Measurements from ENCODE around the gene APOA1. TPM values are rescaled to one million over a fixed set of nuclear protein-coding genes. Genes with fewer than 3 reads are reported as not detected.

APOA1 gene
- total RNA-seq, 2 experiments from 2014 or later = 0.47 to 0.77 TPM

- no peak overlapping the region for H3K27ac Mint-ChIP-seq
- no peak for ATAC-seq (ENCODE audit: poor library complexity)
Observed at GRCh38 chr11:116822575-116822974, 14.8 kb downstream of the APOA1 start.

GRCh38 chr11:116821050-116821918, 16.1 kb downstream of the APOA1 start:
- no peaks in the 10 kb centered on the region for H3K4me1 Mint-ChIP-seq (ENCODE audit: low read depth)
- no peak for TF ChIP-seq CTCF (IDR thresholded peaks at IDR 0.05)
- H3K9me3 ChIP-seq (ENCODE audit: control insufficient read depth in 1 of 2, insufficient read depth in 1 of 2, low read length in 2 of 2) = no peaks in the 10 kb centered on the region
- H3K27ac ChIP-seq (ENCODE audit: low read depth in 1 of 2, low read length in 2 of 2) = no peak overlapping the region
- no peaks in the 10 kb centered on the region for H3K36me3 Mint-ChIP-seq (ENCODE audit: low read depth)
- H3K4me1 ChIP-seq (ENCODE audit: insufficient read depth, low read length) = no peaks in the 10 kb centered on the region
- ChIA-PET POLR2A (no interaction called here), CTCF (interaction anchor here (2.0 kb wide), 1 partner anchor 15 kb away, joined by 5 read pairs; no protein-coding TSS in a partner anchor)
- DNase-seq (no peak), ATAC-seq (ENCODE audit: poor library complexity) (no peak)
- H3K27me3 Mint-ChIP-seq = no peaks in the 10 kb centered on the region
- intact Hi-C loops (cut with DNase I, micrococcal nuclease) = no loop called here
- no peak overlapping the region for H3K27ac Mint-ChIP-seq
- H3K9me3 Mint-ChIP-seq = no peaks in the 10 kb centered on the region
- H3K27me3 ChIP-seq (ENCODE audit: control insufficient read depth in 1 of 2, insufficient read depth in 2 of 2, low read length in 2 of 2) = no peaks in the 10 kb centered on the region
- H3K4me3 Mint-ChIP-seq = no peak overlapping the region
- H3K4me3 ChIP-seq (ENCODE audit: low read length) = no peak overlapping the region
- no peaks in the 10 kb centered on the region for H3K36me3 ChIP-seq (ENCODE audit: insufficient read depth, low read length)

More at GRCh38 chr11:116822575-116822974, 14.8 kb downstream of the APOA1 start:
- no peaks in the 10 kb centered on the region for H3K27me3 Mint-ChIP-seq
- Histone ChIP-seq H3K36me3 (ENCODE audit: insufficient read depth, low read length) (no peaks in the 10 kb centered on the region), H3K27me3 (ENCODE audit: control insufficient read depth in 1 of 2, insufficient read depth in 2 of 2, low read length in 2 of 2) (no peaks in the 10 kb centered on the region), H3K9me3 (ENCODE audit: control insufficient read depth in 1 of 2, insufficient read depth in 1 of 2, low read length in 2 of 2) (no peaks in the 10 kb centered on the region), H3K4me3 (ENCODE audit: low read length) (no peak overlapping the region), H3K27ac (ENCODE audit: low read depth in 1 of 2, low read length in 2 of 2) (no peak overlapping the region), H3K4me1 (ENCODE audit: insufficient read depth, low read length) (no peaks in the 10 kb centered on the region)
- DNase-seq = no peak
- no peaks in the 10 kb centered on the region for H3K36me3 Mint-ChIP-seq (ENCODE audit: low read depth)
- CTCF ChIA-PET = interaction anchor here (0.5 to 2.0 kb wide), 2 partner anchors 12 to 14 kb away, joined by 3 to 5 read pairs; no protein-coding TSS in a partner anchor
- POLR2A ChIA-PET = no interaction called here
- no peaks in the 10 kb centered on the region for H3K9me3 Mint-ChIP-seq
- no peak overlapping the region for H3K4me3 Mint-ChIP-seq
- H3K4me1 Mint-ChIP-seq (ENCODE audit: low read depth) = no peaks in the 10 kb centered on the region
- TF ChIP-seq CTCF (IDR thresholded peaks at IDR 0.05) = no peak
- intact Hi-C loops (cut with DNase I, micrococcal nuclease) = no loop called here

GRCh38 chr11:116819049-116819448, 18.4 kb downstream of the APOA1 start:
- no peak overlapping the region for H3K4me3 ChIP-seq (ENCODE audit: low read length)
- Mint-ChIP-seq H3K36me3 (ENCODE audit: low read depth) (no peaks in the 10 kb centered on the region), H3K4me3 (no peak overlapping the region), H3K9me3 (no peaks in the 10 kb centered on the region), H3K27me3 (no peaks in the 10 kb centered on the region), H3K27ac (no peak overlapping the region), H3K4me1 (ENCODE audit: low read depth) (no peaks in the 10 kb centered on the region)
- POLR2A ChIA-PET = no interaction called here
- no peak overlapping the region for H3K27ac ChIP-seq (ENCODE audit: low read depth in 1 of 2, low read length in 2 of 2)
- no peaks in the 10 kb centered on the region for H3K4me1 ChIP-seq (ENCODE audit: insufficient read depth, low read length)
- H3K27me3 ChIP-seq (ENCODE audit: control insufficient read depth in 1 of 2, insufficient read depth in 2 of 2, low read length in 2 of 2) = no peaks in the 10 kb centered on the region
- ATAC-seq (ENCODE audit: poor library complexity) = no peak
- no peak for TF ChIP-seq CTCF (IDR thresholded peaks at IDR 0.05)
- intact Hi-C loops (cut with DNase I, micrococcal nuclease) = no loop called here
- H3K36me3 ChIP-seq (ENCODE audit: insufficient read depth, low read length) = no peaks in the 10 kb centered on the region
- DNase-seq = no peak
- no peaks in the 10 kb centered on the region for H3K9me3 ChIP-seq (ENCODE audit: control insufficient read depth in 1 of 2, insufficient read depth in 1 of 2, low read length in 2 of 2)
- CTCF ChIA-PET = no interaction called here

All from CD4-positive, alpha-beta T cell (primary cell).